ENCODE results near the gene SLC22A5. TPM values are rescaled to one million over a fixed set of nuclear protein-coding genes. Genes with fewer than 3 reads are reported as not detected.

Gene SLC22A5
- total and polyA plus RNA-seq, 2 of the 8 experiments (the other 6 are each of a cell fraction or from before 2014, with no cell fraction given): 4.0 to 9.0 TPM

DNA sequence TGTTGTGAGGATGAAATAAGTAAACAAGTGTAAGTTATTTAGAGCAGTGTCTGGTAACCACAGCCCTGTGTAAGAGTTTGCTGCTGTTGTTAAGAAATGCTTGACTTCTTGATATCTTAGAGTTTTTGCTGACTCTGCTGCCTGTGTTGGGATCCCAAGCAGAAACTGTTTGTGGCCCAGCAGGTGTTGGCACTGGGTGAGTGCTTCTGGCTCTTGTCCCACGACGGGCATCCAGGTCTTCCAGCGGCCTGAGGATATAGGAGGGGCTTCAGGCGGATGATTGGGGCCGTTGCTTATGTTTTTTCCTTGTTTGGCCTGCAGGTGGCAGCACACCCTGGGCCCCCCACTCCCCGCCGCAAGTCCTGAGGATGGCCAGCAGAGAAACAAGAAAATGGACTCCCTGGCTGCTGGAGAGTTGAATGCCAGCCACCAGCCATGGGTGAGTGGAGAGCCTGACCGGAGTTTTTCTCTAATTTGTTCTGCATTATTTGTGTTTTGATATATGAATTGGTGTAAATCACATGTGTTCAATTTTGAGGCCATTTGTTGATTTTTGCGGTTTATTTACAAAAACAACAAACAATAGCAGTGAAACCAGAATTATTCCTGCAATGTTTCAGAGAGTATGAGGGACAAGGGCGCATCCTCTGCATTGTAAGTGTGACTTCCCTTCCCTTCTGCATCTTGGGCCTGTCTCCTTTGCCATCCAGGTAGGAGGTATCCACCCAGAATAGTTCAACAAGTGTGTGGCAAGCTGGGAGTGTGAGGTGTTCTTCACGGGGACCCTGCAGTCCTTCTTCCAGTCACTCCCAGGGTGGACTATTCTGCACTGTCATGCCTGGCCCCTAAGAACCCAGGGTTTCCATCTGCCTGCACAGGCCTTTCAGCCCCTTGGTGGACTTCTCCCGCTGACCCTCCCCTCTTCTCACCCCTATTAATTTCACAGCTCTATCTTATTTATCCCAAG is 50.3 kb downstream of the SLC22A5 start:
- H2BK120ac ChIP-seq (replicated peaks; ENCODE audit: low read depth, low read length): no peak overlapping the region
- peak; percentile 57 for FAIRE-seq
- no peak overlapping the region for H3K14ac ChIP-seq (ENCODE audit: insufficient read length)
- no peak overlapping the region for H3K4ac ChIP-seq (replicated peaks; ENCODE audit: insufficient read length, low read depth, low read length)
- 35% methylated on average over 12 of the region's 12 CpGs; no CpG with 5 or more reads in 1 of the 2 experiments for whole genome bisulfite sequencing, 2 experiments (ENCODE audit: extremely low coverage in 1 of 2, insufficient coverage in 1 of 2, insufficient read length in 1 of 2, insufficient replicate concordance in 2 of 2, low coverage in 1 of 2, low lambda C conversion rate in 2 of 2, missing lambda C conversion rate in 1 of 2)
- POLR2A ChIA-PET (ENCODE audit: partially characterized antibody): interaction anchor here (1.1 to 1.4 kb wide), 3 partner anchors 71 to 77 kb away, joined by 3 to 10 read pairs (median 6); partner anchors contain the start of gene IRF1
- no peak overlapping the region for H2BK20ac ChIP-seq (ENCODE audit: low read length)
- no peak overlapping the region for H3K23ac ChIP-seq (ENCODE audit: insufficient read length)
- H3K36me3 ChIP-seq (ENCODE audit: control insufficient read depth in 2 of 4, insufficient read depth in 4 of 4, low read length in 3 of 4): no peaks in the 10 kb centered on the region
- no peak overlapping the region for H3K56ac ChIP-seq (replicated peaks; ENCODE audit: insufficient read length, low read depth, low read length)
- no peaks in the 10 kb centered on the region for H3K9me3 ChIP-seq (ENCODE audit: insufficient read depth in 2 of 2, low read depth in 1 of 2, low read length in 1 of 2)
- H4K8ac ChIP-seq (ENCODE audit: extremely low read depth, insufficient read depth, low read length): no peak overlapping the region
- CTCF ChIA-PET (ENCODE audit: partially characterized antibody): interaction anchor here (0.7 to 6.0 kb wide), 39 partner anchors 8 to 399 kb away, joined by 3 to 98 read pairs (median 4); partner anchors contain the start of gene IRF1
- H4K91ac ChIP-seq (replicated peaks; ENCODE audit: insufficient read length, low read length): no peak overlapping the region
- DNase-seq (ENCODE audit: low read depth in 1 of 2, low spot score in 2 of 2): peak in 1 of 2 experiments; percentile 84
- peak overlapping the region in 1 of 4 experiments; percentile 21; a peak in 1 of 7 replicates for H3K9ac ChIP-seq (replicated peaks in 1 of 4; ENCODE audit: extremely low read depth in 1 of 4, low read depth in 3 of 4, low read length in 3 of 4)
- no peak overlapping the region for H3K27ac ChIP-seq (ENCODE audit: low read depth, low read length)
- peak overlapping the region; percentile 99 for H2AFZ ChIP-seq (ENCODE audit: low read length)
- H3K4me1 ChIP-seq (replicated peaks in 1 of 4; ENCODE audit: control insufficient read depth in 3 of 4, insufficient read depth in 4 of 4, low read length in 3 of 4): peaks cover 0 to 2% (median 1%) of the 10 kb centered on the region in 4 experiments; a peak in 2 of 7 replicates
- H2AK5ac ChIP-seq (ENCODE audit: low read depth, low read length): no peak overlapping the region
- H3K4me2 ChIP-seq (ENCODE audit: insufficient read depth in 1 of 2, low read depth in 2 of 2, low read length in 2 of 2): no peak overlapping the region
- no peaks in the 10 kb centered on the region for H3K79me1 ChIP-seq (ENCODE audit: low read depth, low read length)
- H3K4me3 ChIP-seq (ENCODE audit: extremely low read depth in 1 of 4, insufficient read depth in 2 of 4, low read depth in 3 of 4, low read length in 4 of 4): no peak overlapping the region
- no peaks in the 10 kb centered on the region for H4K20me1 ChIP-seq (replicated peaks in 1 of 2; ENCODE audit: control insufficient read depth in 1 of 2, insufficient read depth in 2 of 2, low read length in 2 of 2)
- H3K79me2 ChIP-seq (ENCODE audit: control insufficient read depth in 1 of 2, insufficient read depth in 2 of 2, low read length in 2 of 2): no peaks in the 10 kb centered on the region
- H4K5ac ChIP-seq (ENCODE audit: insufficient read length, low read depth, low read length): no peak overlapping the region
- H2BK12ac ChIP-seq (ENCODE audit: low read depth, low read length): no peak overlapping the region
- H2BK5ac ChIP-seq (ENCODE audit: low read depth, low read length): peak overlapping the region; percentile 79; the same call in 1 of the 2 replicates
- H3K18ac ChIP-seq (ENCODE audit: extremely low read depth, low read length): no peak overlapping the region
- H2BK15ac ChIP-seq (ENCODE audit: low read length): peak overlapping the region; percentile 12; the same call in 1 of the 2 replicates
- H3K23me2 ChIP-seq (ENCODE audit: low read depth, low read length): no peaks in the 10 kb centered on the region
- no peaks in the 10 kb centered on the region for H3K27me3 ChIP-seq (replicated peaks in 1 of 4; ENCODE audit: control insufficient read depth in 3 of 4, extremely low read depth in 1 of 4, insufficient read depth in 3 of 4, low read length in 3 of 4)
- TF ChIP-seq, protein P1, sequence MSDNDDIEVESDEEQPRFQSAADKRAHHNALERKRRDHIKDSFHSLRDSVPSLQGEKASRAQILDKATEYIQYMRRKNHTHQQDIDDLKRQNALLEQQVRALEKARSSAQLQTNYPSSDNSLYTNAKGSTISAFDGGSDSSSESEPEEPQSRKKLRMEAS (IDR thresholded peaks at IDR 0.05): peak; percentile 42; the same call in 1 of the 2 replicates
- TF ChIP-seq TAF1 (IDR thresholded peaks at IDR 0.05; ENCODE audit: low read depth, low read length): no peak; the same call in 1 of the 2 replicates
- TF ChIP-seq, protein P2, sequence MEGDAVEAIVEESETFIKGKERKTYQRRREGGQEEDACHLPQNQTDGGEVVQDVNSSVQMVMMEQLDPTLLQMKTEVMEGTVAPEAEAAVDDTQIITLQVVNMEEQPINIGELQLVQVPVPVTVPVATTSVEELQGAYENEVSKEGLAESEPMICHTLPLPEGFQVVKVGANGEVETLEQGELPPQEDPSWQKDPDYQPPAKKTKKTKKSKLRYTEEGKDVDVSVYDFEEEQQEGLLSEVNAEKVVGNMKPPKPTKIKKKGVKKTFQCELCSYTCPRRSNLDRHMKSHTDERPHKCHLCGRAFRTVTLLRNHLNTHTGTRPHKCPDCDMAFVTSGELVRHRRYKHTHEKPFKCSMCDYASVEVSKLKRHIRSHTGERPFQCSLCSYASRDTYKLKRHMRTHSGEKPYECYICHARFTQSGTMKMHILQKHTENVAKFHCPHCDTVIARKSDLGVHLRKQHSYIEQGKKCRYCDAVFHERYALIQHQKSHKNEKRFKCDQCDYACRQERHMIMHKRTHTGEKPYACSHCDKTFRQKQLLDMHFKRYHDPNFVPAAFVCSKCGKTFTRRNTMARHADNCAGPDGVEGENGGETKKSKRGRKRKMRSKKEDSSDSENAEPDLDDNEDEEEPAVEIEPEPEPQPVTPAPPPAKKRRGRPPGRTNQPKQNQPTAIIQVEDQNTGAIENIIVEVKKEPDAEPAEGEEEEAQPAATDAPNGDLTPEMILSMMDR (IDR thresholded peaks at IDR 0.05; ENCODE audit: control extremely low read depth in 1 of 3, insufficient read depth in 1 of 3, low read depth in 1 of 3, low read length in 3 of 3): peak; percentile 64 to 92 (median 83)
- TF ChIP-seq CREB1 (IDR thresholded peaks at IDR 0.05): peak; percentile 30; the same call in 1 of the 2 replicates
- TF ChIP-seq SP1 (IDR thresholded peaks at IDR 0.05; ENCODE audit: low read depth, low read length): peak; percentile 63; the same call in 1 of the 2 replicates
- peak; percentile 21; the same call in 1 of the 2 replicates for TF ChIP-seq TBP (IDR thresholded peaks at IDR 0.05; ENCODE audit: low read depth, low read length)
- 0 out of 3 replicates have a peak, but pooled peaks of 1 of the 2 experiments have one; percentile 15 for TF ChIP-seq EP300 (IDR thresholded peaks at IDR 0.05; ENCODE audit: borderline replicate concordance in 1 of 2, low read depth in 2 of 2, low read length in 2 of 2)
- peak; percentile 92 for TF ChIP-seq YY1 (IDR thresholded peaks at IDR 0.05; ENCODE audit: low read depth, low read length)

All from H1 (cell line).